GM21786 (cell line): ENCODE measurements around the gene CRYBA4.
A peak's percentile ranks its signal among the peaks of the same experiment; 100 is the strongest.

Experiments
- ATAC-seq: cut with Tn5 transposase; IDR thresholded peaks from one replicate; pipeline ENCODE4 v1.9.1; 2021; ENCODE audit not compliant: unreplicated experiment

CRYBA4 gene

GRCh38 chr22:26621663-26622062 is at the start of gene CRYBA4:
Gene CRYBA4 (plus strand): TSS chr22:26621963. CDS start chr22:26622597, 634 bp downstream.
- no peak for ATAC-seq

GRCh38 chr22:26573026-26573662 is 48.6 kb upstream of the CRYBA4 start:
- ATAC-seq = no peak

- no peak for ATAC-seq
Observed at GRCh38 chr22:26574001-26574723, 47.6 kb upstream of the CRYBA4 start.

GRCh38 chr22:26576026-26576680 is 45.6 kb upstream of the CRYBA4 start:
- ATAC-seq = no peak

DNA sequence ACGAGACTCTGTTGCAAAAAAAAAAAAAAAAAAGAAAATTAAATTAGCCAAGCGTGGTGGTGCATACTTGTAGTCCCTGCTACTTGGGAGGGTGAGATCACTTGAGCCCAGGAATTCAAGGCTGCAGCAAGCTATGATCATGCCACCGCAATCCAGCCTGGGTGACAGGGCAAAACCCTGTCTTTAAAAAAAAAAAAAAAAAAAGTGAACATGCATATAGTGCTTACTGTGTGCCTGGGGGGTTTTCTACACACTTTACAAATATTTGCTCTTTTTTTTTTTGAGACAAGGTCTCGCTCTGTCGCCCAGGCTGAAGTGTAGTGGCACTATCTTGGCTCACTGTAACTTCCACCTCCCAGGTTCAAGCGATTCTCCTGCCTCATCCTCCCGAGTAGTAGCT is 44.7 kb upstream of the CRYBA4 start:
- ATAC-seq = no peak

- ATAC-seq = no peak
Observed at GRCh38 chr22:26579331-26579886, 42.4 kb upstream of the CRYBA4 start.

- no peak for ATAC-seq
Observed at GRCh38 chr22:26580240-26580962, 41.4 kb upstream of the CRYBA4 start.

GRCh38 chr22:26581026-26581425 is 40.7 kb upstream of the CRYBA4 start:
- no peak for ATAC-seq

GRCh38 chr22:26581633-26582168 is 40.1 kb upstream of the CRYBA4 start:
- ATAC-seq = no peak

DNA sequence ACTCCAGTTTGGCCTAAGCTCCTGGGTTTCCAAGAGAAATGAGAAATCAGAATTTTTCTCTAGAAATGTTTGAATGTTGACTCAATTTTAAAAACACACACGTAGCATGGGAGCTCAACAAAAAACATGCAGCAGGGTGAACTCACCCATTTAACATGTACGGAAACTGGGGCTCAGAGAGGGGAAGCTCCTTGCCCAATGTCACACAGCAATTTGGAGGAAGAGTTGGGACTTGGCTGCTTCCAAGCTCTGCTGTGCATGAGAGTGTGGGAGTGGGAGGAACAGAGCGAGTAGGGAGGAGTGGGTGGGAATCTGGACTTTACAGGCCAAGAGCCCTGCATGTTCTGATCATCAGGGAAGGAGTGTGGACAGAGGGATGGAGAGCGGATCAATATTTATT is 37.8 kb upstream of the CRYBA4 start:
- ATAC-seq = no peak

GRCh38 chr22:26585104-26585790 is 36.5 kb upstream of the CRYBA4 start:
- ATAC-seq = no peak

DNA sequence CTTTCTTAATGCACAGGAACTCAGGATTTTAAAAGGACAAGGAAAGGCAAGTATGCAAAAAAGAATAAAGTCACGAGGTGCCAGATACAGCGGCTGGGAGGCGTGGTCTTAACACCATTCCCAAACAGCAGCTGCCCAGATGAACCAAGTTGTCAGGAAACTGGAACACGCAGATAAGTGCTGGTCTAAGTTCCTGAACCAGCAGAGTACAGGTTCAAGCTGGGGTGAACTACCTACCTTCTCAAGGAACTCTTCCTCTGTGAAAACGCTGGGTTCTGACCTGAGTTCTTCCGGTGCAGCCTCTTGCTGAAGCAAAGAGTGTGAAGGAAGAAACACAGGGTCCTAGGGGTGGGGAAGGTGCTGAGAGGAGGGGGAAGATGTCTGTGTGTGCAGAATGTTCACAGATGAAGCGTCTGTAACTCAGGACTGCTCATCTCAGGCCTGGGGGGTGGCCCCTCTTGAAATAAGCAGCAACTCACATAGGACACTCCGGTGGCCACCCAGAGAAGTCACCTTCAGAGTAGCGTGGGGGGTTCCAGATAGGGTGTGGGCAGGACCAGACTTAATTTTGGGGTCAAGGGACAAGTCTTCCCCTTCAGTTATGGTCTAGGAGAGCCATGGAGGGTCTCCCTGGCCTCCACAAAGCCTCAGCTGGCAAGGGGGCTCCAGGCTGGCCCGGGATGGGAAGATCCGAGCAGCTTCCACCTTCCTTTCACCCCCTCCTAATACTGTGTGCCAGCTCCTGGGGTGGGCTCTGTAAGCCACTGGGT is 35.0 kb upstream of the CRYBA4 start:
- ATAC-seq = no peak

GRCh38 chr22:26587991-26588613 is 33.7 kb upstream of the CRYBA4 start:
- no peak for ATAC-seq

GRCh38 chr22:26588729-26589366 is 32.9 kb upstream of the CRYBA4 start:
- ATAC-seq = no peak

- peak; percentile 5 for ATAC-seq
Observed at GRCh38 chr22:26589367-26589844, 32.4 kb upstream of the CRYBA4 start.

DNA sequence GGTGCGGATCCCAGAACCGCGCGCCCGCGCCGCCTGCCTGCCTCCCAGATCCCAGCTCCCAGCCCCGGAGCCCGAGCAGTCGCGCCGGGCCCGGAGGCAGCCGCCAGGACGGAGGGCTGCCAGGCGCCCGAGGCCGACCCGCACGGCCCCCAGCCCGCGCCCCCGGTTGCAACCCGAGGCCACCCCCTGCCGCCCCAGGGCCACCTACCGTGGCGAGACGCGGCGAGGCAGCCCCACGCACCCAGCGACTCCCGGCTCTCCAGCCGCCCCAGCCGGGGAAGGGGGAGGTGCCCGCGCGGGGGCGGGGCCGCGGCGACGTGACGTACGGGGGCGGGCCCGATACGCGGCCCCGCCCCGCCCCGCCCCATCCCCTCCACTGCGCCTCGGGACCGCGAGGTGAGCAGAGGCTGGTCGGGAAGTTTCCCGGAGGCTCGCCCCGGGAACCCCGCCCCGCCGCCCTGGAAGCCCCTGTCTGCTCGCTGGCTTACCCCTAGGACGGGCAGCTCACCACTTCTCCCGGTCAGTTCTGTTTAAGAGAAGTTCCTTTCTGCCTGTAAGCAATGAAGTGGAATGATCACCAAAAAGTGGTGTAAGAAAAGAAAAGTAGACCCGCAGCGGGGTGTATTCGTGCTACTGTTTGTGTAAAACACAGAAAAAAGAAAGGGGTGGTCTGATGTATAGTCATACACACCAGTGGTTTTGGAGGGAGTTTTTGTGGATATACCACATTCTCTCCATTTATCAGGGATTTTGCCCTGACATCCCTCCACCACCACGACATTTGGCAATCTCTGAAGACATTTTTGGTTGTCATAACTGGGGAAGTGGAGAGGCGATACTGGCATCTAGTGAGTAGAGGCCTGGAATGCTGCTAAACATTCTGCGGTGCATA is 31.7 kb upstream of the CRYBA4 start, which contains the start of gene TPST2:
Gene TPST2, minus strand, starts transcription at position 288 of the 892 bp plus-strand sequence. CDS start 48,502 bp downstream, outside the sequence.
- ATAC-seq = peak; percentile 55

DNA sequence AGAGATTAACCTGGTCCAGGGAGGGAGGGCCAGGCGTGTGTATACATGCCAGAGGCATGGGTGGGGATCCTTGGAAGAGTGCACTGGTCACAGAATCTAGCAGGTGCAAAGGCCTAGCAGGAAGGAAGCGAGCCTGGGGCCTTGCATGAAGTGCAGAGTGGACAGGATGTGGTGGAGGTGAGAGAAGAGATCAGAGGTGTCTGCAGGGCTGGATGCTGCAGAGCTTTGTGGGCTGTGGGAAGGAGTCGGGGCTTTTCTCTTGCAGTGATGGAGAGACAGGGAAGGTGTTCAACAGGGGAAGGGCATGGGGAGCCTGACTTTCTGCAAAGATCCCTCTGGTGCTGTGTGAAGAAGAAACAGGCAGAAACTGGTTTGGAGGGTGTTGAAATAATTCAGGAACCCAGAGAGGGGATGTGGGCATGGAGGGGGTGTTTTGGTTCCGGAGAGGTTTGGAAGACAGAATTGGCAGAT is 29.3 kb upstream of the CRYBA4 start:
- ATAC-seq = peak; percentile 52
